ENCODE results near the gene NACAD.

DNA sequence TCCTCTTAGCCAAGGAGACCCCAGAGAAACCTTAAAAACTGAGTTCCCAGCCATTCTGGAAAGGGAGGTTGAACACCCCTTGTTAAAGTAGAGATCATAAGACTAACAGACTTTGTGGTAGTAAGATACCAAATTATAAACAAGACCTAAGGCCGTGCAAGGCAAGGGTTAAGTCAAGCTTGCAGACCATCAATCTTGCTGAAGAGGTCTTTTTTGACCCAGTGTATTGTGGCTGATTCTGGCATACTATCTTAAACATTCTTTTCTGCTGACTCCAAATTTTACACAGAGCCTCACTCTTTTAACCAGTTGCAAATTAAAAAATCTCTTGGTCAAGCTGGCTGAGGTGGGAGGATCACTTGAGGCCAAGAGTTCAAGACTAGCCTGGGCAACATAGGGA is 23.9 kb upstream of the NACAD start:
- TF ChIP-seq, protein P1, sequence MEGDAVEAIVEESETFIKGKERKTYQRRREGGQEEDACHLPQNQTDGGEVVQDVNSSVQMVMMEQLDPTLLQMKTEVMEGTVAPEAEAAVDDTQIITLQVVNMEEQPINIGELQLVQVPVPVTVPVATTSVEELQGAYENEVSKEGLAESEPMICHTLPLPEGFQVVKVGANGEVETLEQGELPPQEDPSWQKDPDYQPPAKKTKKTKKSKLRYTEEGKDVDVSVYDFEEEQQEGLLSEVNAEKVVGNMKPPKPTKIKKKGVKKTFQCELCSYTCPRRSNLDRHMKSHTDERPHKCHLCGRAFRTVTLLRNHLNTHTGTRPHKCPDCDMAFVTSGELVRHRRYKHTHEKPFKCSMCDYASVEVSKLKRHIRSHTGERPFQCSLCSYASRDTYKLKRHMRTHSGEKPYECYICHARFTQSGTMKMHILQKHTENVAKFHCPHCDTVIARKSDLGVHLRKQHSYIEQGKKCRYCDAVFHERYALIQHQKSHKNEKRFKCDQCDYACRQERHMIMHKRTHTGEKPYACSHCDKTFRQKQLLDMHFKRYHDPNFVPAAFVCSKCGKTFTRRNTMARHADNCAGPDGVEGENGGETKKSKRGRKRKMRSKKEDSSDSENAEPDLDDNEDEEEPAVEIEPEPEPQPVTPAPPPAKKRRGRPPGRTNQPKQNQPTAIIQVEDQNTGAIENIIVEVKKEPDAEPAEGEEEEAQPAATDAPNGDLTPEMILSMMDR (IDR thresholded peaks at IDR 0.05), result no peak
- TF ChIP-seq POLR2A (IDR thresholded peaks at IDR 0.05), result no peak
